NCI-H748 (cell line): Measurements from ENCODE around the gene NPAS2.

Source experiments
- DNase-seq: peaks from one replicate; lab custom pipeline; 2025; ENCODE audit not compliant: unreplicated experiment; lab: John Stamatoyannopoulos, UW

Gene NPAS2

DNA sequence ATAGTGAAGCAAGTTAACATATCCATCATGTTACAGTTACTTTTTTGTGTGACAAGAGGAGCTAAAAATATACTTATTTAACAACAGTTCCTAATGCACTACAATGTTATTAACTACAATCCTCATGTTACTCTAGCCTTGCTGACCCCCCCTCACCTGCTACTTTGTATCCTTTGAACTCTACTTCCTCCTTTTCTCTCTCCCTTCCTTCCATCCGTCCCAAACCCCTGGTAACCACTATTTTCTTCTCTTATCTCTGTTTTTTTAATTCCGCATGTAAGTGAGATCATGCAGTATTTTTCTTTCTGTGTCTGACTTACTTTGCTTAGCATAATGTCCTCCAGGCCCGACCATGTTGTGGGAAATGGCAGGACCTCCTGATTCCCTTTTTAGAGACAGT is 59.4 kb downstream of the NPAS2 start:
- DNase-seq, result no peak

DNA sequence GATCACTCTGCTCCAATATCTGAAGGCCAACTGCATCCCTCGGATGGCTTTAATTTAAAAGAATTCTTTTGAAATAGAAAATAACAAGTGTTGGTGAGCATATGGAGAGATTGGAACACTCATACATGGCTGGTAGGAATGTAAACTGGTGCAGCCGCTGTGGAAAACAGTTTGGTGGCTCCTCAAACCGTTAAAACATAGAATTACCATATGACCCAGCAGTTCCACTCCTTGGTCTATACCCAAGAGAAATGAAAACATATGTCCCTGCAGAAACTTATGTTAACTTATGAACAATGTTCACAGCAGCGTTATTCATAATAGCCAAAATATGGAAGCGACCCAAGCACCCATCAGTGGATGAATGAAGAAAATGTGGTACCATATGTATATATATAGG is 60.1 kb downstream of the NPAS2 start:
- no peak for DNase-seq

DNA sequence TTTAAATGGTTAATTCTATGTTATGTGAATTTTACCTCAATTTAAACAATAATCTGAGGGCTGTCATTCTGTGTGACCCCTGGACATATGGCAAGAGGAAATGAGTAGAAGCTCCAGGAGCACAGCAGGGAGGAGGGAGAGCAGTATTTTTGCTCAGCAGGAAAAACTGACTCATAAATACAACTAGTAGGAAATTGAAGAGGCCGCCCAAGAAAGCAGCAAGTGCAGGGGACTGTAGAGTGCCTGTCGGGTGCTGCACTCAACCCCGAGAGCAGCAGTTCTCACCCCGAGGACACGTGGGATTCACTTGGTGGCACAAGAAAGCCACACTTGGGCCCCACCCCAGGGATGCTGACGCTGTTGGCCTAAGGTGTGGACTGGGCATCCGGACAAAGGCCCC is 60.8 kb downstream of the NPAS2 start:
- DNase-seq, result no peak

DNA sequence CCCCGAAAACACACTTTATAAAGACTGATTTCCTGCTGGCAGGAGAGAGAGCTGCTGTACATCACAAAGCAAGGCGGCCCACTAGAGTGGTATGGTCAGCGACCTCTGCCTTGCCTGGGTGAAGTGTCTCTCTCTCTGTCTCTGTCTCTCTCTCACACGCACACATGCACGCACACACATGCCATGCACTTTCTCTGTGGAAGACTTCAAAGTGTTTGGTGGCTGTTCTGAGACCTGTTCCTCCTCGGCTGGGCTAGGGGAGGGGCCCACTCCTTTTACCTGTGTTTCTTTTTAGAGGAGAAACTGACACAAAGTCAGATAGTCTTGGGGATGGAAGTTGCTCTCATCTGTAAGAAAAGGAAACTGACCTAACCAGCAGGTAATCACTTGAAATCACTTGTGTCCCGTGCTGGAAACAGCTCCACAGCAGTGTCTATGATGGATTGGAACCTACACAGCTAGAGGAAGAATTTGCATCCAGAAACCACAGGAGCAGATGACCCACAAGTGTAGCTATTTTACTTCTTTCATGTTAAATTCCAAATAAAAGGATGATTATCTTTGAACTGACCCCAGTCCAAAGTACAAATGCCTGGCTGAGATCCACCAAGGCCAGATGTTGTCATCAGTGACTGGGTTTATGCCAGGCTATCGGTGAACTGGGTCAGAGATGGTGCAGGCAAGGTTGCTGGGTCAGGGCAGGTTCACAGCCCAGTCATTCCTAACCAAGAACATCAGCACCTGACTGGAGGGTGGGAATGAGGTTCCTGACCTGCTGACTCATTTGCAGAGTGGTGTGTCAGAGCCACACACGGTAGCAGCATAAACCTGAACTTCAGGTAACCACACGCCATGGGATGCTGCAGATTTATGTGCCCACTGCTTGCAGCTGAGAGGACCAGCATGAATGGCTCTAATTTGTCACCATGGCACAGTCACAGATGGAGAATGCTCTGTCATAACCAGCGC is 63.0 kb downstream of the NPAS2 start:
- no peak for DNase-seq

DNA sequence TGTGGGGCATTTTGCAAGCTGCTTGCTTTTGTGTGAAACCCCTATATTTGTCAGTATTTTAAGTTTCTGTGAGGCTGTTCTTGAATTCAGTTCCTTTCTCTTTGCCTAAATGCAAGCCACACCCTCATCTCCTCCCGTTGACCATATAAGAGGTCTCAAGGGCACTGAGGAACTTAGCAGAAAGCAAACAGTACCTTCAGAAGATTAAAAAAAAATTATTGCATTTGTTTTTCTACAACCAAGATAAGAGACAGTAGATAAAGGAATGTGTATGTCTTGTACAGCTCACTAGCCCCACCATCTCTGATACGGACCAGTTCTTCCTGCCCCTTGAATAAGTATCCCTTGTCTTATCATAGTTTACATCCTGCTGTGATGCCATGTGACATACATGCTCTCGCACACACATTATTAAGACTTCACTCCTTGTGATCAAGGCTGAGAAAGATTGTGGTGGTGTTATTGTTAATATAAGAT is 64.2 kb downstream of the NPAS2 start:
- no peak for DNase-seq

DNA sequence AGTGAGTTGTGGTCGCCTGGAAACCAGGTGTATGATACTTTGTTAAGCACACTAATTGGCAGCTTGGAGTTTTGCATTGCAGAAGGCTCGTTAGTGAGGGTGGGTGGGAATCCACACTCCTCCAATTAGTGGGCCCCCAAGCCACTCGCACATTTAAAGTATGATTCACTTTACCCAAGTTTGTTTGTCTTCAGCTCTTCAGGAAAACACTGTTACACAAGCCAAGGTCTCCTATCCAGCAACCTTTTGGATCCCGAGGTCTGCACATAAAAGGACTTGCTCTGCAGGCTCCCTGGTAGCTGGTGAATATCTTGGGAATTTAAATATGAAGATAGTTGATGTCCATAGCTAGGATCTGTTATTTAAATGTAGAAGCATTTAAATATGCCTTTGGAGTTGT is 66.1 kb downstream of the NPAS2 start:
- no peak for DNase-seq

DNA sequence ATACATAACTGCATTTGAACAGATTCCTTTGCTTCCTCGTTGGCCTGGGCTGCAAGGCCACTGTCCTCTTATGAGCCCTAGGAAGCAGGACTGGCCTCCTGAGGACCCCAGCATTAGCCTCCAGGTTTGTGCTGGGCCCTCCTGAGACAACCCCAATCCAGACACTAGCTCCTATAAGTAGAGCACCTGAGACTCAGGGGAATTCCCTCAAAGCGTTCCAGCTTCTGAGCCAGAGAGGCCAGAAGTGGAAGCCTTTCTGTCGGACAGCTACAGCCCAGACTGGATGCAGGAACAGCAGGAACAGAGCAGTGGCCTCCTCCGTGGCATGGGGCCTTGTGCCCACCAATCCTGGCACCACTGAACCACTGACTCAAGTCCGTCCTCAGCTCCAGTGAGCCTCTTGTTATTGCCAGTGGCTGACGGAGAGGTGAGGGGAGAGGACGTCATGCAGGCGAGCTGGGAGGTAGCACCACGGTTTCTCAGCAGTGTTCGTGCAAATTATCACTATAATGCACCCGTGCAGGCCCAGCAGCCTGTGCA is 67.2 kb downstream of the NPAS2 start:
- no peak for DNase-seq

DNA sequence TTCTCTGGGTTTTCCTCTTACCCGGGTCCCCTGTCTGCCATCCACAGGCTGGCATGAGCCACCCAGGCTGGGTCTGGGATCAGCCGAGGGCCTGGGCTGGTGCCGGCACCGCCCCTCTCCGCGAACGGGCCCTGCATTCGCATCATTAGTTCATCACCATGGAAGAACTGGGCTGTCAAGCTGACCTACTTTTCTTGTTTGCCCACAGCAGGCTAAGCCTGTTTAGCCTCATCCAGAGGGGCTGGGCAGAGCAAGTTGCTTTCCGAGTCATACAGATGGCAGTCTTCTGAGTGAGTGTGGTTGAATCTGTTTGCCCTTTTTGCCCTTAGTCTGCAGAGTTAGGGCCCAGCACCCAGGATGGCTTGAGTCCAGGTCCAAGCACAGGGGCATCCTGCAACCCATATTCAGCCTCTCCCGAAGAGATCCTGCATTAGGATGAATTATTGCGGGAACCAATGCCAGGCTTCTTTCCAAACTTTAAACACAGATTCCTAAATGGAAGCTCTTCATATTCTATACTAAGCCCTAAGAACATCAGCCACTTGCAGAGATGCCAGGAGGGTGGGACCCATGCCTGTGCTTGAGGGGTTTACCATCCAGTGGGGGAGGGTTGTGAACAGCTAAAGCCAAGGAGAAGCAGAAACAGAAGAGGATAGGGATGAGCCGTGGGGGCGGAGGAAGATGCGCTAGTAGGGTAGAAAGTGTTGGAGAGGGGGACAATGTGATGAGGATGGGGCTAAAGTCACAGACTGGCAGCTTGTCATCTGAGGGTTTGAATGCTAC is 68.0 kb downstream of the NPAS2 start:
- DNase-seq, result no peak

DNA sequence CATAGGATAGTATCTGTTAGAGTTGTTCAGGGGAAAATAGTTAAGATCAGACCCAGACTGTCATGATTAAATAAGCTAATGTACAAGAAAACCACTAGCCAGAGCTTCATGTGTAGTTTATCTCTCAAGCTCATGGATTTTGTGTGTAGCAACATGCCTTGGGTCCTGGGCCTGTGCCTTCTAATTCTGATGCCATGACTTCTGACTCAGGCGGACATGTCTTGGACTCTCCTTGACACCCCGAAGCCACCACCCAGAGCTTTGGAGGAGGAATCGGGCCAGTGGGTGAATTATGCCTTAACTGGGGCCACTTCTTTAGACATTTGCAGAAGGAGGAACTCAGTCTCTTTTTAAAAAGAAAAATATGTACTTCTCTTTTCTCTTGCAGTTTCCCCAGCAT is 68.7 kb downstream of the NPAS2 start:
- DNase-seq, result no peak

DNA sequence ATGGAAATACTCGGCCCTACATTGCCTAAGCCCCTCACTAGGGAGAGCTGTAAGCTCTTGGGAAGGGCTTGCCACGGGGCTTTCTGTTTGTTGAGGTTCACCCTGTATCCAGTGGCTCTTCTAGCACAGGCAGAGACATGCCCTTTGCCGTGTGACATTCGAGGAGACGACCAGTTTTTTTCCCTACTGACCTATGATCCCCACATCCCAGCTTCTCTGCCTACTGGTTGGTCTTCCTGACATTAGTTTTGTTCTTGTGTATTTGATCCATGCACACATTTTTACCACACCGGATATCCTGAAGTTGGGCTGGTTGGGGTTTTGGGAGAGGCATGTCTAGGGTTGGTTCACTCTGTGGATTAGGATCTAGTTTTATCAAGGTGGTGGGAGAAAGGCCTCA is 69.3 kb downstream of the NPAS2 start:
- DNase-seq, result no peak

DNA sequence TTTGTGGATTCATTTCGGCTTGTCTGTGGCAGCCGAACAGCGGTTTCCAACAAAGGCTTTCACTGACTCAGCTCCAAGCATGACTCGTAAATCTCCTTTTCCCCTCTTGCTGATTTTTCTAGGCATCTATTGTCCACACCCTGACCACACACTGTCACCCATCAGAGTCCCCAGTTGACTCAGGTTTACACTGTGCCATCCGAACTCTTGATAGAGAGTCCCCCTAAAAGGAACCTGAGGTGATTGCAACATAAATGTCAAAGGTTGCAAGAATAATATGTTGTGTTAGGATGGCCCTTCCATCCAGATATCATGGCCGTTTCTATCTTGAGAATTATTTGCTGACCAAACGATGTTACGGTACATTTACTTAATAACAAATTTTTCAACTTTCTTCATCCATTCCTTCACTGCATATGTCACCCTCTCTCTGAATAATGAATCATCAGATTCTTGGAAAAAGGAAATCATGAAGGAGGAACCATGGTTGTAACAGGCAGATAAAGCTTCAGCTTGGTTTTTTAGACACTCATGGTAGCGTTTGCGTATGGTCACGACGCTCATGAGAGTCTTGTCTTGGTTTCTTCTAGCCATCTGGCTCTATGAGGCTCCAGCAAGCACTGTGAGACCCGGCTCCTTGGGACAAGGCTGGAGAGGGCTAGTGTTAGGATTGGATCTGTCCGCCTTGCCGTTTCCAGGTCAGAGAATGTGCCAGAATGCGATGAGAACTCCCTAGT is 72.1 kb downstream of the NPAS2 start:
- no peak for DNase-seq

DNA sequence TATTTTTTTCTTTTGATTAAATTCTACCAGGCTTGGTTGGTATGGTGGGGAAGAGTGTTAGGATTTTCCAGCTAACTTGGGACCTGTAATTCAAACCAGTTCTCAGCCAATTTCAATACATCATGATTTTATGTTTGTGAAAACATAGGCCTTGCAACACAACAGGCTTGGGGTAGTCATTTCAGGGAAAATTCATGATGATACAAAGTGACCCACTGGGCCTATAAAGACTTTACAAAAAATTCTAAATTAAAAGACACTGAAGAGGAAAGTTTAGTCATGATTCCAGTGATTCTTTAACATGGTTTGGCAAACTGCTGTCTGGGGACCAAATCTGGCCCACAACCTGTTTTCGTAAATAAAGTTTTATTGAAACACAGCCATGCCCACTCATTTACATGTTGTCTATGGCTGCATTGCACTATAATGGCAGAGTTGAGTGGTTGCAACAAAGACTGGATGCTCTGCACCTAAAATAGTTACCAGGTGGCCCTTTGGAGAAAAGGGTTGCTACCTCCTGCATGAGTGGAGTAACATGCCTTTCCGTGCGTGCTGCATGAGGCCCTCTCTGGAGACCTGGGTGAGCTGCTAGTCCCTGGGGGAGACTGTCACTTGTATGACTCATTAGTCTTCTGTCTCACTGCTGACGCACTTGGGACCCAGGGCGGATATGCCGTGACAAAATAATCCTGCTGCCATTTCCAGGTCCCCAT is 73.6 kb downstream of the NPAS2 start:
- no peak for DNase-seq

DNA sequence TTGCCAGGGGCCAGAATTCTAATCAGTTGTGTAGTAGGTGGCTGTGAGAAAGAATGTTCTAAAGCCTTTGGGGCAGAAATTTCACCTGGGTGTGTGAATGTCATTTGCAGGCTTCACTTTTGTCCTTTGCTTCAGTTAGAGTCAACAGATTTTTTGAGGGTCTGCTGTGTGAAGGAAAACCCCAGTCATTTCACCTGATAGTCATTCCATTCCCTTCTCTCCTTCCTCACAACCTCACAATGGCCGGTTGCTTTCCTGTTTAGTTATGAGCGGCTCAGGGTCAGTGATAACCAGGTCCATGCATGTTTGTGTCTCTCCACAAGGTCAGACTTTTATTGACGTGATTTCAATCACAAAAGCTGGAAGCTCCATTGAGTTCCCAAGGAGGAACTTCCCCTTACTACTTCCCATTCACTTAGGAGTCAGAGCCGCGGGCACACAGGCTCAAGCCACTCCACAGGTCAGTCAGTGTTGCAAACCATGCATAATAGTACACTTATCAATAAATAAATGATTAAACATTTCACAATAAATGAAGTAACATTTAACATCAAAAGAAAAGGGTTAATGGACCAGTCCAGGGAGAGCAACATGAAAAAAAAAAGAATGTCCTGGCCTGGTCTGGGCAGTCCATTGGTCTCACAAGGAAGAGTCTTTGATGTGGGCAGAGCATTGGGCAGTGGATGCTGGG is 74.3 kb downstream of the NPAS2 start:
- no peak for DNase-seq

DNA sequence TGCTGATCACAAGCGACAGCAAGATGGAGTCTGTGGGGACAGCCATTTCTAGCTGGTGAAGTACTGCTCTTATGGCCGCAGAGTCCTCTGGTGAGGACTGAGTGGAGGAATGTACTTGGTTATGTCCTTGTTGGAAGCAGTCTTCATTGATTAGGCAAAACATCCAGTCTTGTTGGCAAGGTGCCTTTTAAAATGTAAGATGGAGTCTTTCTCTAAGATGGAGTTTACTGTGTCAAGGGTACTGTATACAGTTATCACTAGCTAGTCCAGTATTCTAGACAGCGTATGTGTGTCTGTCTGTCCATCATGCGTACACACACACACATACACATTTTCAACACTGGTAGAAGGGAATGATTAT is 74.8 kb downstream of the NPAS2 start:
- no peak for DNase-seq

DNA sequence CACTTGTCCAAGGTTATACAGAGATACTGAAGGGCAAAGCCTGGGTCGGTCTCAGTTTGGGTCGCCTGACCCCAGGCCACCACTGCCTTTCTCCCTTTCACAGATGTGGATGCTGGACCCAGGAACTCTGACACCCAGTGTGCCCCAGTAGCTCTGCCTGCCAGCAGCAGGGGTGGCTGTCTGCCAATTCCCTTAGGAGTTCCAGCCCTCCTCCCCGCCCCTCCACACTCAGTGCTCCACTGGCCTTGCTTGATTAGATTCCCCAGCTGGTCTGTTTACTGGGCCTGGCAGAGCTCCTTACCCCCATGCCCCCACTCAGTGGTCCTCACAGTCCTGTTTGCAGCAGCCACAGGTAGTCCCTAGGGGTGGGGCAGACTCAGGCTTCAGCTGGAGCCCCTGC is 75.5 kb downstream of the NPAS2 start:
- DNase-seq, result no peak

DNA sequence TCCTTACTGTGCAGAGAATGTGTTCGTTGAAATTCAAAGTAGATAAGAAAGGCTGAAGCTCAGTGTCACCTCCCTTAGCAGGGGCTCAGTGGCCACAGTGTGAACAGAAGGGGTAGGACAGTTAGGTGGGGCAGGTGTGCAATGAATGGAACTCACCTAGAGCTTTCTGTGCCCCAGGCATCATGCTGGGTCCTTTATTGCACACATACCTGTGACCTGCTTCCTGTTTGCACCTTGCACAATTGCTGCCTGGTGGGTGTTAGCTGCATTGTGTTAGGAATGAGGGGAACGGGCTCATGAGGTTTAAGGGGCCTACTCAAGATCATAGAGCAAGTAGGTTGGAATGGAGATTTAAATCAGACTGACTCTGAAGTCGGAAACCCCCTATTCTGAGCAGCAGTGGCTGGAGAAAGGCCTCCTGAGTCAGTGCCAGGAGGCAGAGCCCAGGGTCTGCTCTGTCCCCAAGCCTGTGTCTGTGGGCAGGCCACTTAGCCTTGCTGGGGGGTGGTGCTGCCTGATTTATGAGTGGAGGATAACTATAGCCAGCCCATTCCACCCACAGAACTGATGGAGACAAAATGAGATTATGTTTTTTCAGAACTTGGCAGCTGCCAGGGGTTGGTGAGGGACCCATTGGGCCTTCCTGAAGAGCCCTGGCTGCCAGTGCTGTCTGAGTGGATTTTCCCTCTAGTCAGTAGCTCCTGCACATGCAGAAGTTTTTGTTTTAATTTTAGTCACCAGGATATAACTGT is 76.2 kb downstream of the NPAS2 start:
- DNase-seq, result no peak

DNA sequence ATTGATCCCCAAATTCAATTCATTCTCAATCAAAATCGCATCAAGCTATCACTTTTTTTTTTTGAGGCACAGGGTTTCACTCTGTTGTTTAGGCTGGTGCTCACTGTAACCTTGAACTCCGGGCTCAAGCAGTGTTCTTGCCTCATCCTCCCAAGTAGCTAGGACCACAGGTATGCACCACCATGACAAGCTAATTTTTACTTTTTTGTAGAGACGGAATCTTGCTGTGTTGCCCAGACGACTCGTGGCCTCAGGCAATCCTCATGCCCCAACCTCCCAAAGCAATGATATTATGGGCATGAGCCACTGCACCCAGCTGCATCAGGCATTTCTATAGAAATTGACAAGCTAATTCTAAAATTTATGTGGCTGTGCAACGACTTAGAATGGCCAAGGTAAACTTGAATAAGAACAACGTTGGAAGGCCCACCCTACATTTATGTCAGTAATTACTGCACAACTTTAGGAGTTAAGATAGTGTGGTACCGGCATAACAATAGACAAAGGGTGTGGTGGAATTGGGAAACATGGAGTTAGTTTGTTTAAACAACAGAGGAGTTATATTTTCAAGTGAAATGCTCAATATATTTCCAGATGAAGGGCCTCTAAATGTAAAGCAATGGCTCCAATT is 78.2 kb downstream of the NPAS2 start:
- DNase-seq, result no peak

DNA sequence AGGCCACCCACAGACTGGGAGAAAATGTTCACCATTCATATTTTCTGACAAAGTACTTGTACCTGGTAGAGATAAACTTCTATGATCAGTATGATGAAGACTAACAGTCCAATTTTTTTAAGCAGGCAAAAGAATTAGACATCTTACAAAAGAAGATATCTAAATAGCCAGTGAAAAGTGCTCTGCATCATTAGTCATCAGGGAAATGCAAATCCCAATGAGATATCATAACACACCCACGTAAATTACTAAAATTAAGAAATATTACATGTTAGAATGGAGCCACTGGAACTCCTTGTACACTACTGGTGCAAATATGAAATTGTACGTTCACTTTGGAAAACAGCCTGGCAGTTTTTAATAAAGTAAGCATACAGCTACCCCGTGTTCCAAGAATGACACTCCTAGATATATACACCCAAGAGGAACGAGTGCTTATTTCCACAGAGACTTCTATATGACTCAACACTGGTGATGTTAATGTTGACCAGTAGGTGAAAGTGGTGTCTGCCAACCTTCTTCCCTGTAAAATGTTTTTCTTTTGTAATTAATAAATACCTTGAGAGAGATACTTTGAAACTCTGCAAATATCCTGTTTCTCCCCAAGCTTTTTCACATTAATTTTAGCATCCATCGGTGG is 80.3 kb downstream of the NPAS2 start:
- no peak for DNase-seq
